Vagina (tissue), 2 donors: ENCODE measurements around the gene FCAR. TPM values are rescaled to one million over a fixed set of nuclear protein-coding genes. Genes with fewer than 3 reads are reported as not detected.

Source experiments
- DNase-seq, 2 donors: peaks; one replicate each; pipeline ENCODE4 v3.0.0-alpha.2; 2017; ENCODE audit errors: extremely low spot score in 2 of 2
- H3K27ac ChIP-seq: fragments of 200-600 bp; sonication (generic); one replicate; pipeline ENCODE4 v1.5.1; 2019
- H3K27me3 ChIP-seq: fragments of 200-600 bp; sonication (generic); one replicate; pipeline ENCODE4 v1.5.1; 2019
- H3K36me3 ChIP-seq, 2 donors: fragments of 200-600 bp; sonication (generic); one replicate each; pipeline ENCODE4 v1.5.1; 2017 to 2019
- H3K4me1 ChIP-seq: fragments of 200-600 bp; sonication (generic); one replicate; pipeline ENCODE4 v1.5.1; 2019
- H3K4me3 ChIP-seq, 2 donors: fragments of 200-600 bp; sonication (generic); 1 replicate in 1 of 2; 2 replicates in 1 of 2; pipeline ENCODE4 v1.5.1; 2016 to 2019
- H3K9me3 ChIP-seq: fragments of 200-600 bp; sonication (generic); one replicate; pipeline ENCODE4 v1.5.1; 2019
- CTCF ChIP-seq, 3 experiments: fragments of 450-650 bp in 2 of 3; fragments of 200-600 bp in 1 of 3; sonication (generic) in 1 of 3; IDR thresholded peaks; one replicate each; pipeline ENCODE4 v1.5.1; 2017 to 2019; ENCODE audit warnings: antibody characterized with exemption in 3 of 3, mild to moderate bottlenecking in 2 of 3, moderate library complexity in 2 of 3
- POLR2A ChIP-seq, 2 donors: fragments of 450-650 bp; IDR thresholded peaks; one replicate each; pipeline ENCODE4 v1.6.1; 2017; ENCODE audit warnings: antibody characterized with exemption in 2 of 2, mild to moderate bottlenecking in 2 of 2, moderate library complexity in 2 of 2
- POLR2AphosphoS5 ChIP-seq, 2 donors: sonication (generic); formaldehyde crosslinking; IDR thresholded peaks; one replicate each; pipeline ENCODE4 v1.9.0; 2017; ENCODE audit warnings: antibody characterized with exemption in 2 of 2, mild to moderate bottlenecking in 2 of 2, low read depth in 1 of 2; ENCODE audit not compliant: insufficient read depth in 1 of 2
- intact Hi-C: fragments of 100-400 bp; cut with DNase I; formaldehyde crosslinking; loops from one replicate; pipeline ENCODE4 v1.15.1; 2023
- total RNA-seq: library from RNA; depleted of rRNA; stranded (reverse); fragments of >200 nt; gene quantifications from one replicate; pipeline ENCODE4 v1.2.3, GENCODE V29; 2016

The FCAR gene
- total RNA-seq, 1 donor from 2014 or later, result 2.2 TPM

GRCh38 chr19:54875506-54875905 is 1.5 kb downstream of the FCAR start:
- no peak overlapping the region for H3K27ac ChIP-seq
- intact Hi-C loops, result no loop called here
- no peaks in the 10 kb centered on the region for H3K4me1 ChIP-seq
- no peaks in the 10 kb centered on the region for H3K27me3 ChIP-seq
- no peak for TF ChIP-seq POLR2AphosphoS5 (IDR thresholded peaks at IDR 0.05; ENCODE audit: insufficient read depth in 1 of 2, low read depth in 1 of 2)
- TF ChIP-seq CTCF (IDR thresholded peaks at IDR 0.05), result no peak
- no peak for TF ChIP-seq POLR2A (IDR thresholded peaks at IDR 0.05)
- no peaks in the 10 kb centered on the region for H3K9me3 ChIP-seq
- H3K36me3 ChIP-seq, result no peaks in the 10 kb centered on the region
- H3K4me3 ChIP-seq, result no peak overlapping the region
- DNase-seq, result no peak

- no peaks in the 10 kb centered on the region for H3K9me3 ChIP-seq
Observed at GRCh38 chr19:54877471-54877870, 3.4 kb downstream of the FCAR start.

GRCh38 chr19:54881884-54882283 is 7.8 kb downstream of the FCAR start:
- H3K36me3 ChIP-seq, result no peaks in the 10 kb centered on the region
- intact Hi-C loops, result no loop called here
- DNase-seq, result no peak
- H3K27me3 ChIP-seq, result no peaks in the 10 kb centered on the region
- H3K9me3 ChIP-seq, result no peaks in the 10 kb centered on the region
- no peak overlapping the region for H3K4me3 ChIP-seq
- no peak for TF ChIP-seq POLR2A (IDR thresholded peaks at IDR 0.05)
- TF ChIP-seq CTCF (IDR thresholded peaks at IDR 0.05), result no peak
- no peak for TF ChIP-seq POLR2AphosphoS5 (IDR thresholded peaks at IDR 0.05; ENCODE audit: insufficient read depth in 1 of 2, low read depth in 1 of 2)
- no peak overlapping the region for H3K27ac ChIP-seq
- no peaks in the 10 kb centered on the region for H3K4me1 ChIP-seq

More at GRCh38 chr19:54877471-54877870, 3.4 kb downstream of the FCAR start:
- TF ChIP-seq POLR2AphosphoS5 (IDR thresholded peaks at IDR 0.05; ENCODE audit: insufficient read depth in 1 of 2, low read depth in 1 of 2) (no peak), CTCF (IDR thresholded peaks at IDR 0.05) (no peak), POLR2A (IDR thresholded peaks at IDR 0.05) (no peak)
- intact Hi-C loops, result no loop called here
- Histone ChIP-seq H3K36me3 (no peaks in the 10 kb centered on the region), H3K27ac (no peak overlapping the region), H3K4me3 (no peak overlapping the region), H3K4me1 (no peaks in the 10 kb centered on the region), H3K27me3 (no peaks in the 10 kb centered on the region)
- DNase-seq, result no peak

- Histone ChIP-seq H3K27ac (no peak overlapping the region), H3K4me1 (no peaks in the 10 kb centered on the region), H3K9me3 (no peaks in the 10 kb centered on the region), H3K27me3 (no peaks in the 10 kb centered on the region), H3K36me3 (no peaks in the 10 kb centered on the region), H3K4me3 (no peak overlapping the region)
- DNase-seq, result no peak
- TF ChIP-seq POLR2A (IDR thresholded peaks at IDR 0.05) (no peak), POLR2AphosphoS5 (IDR thresholded peaks at IDR 0.05; ENCODE audit: insufficient read depth in 1 of 2, low read depth in 1 of 2) (no peak), CTCF (IDR thresholded peaks at IDR 0.05) (no peak)
- intact Hi-C loops, result no loop called here
Observed at GRCh38 chr19:54882758-54883157, 8.7 kb downstream of the FCAR start.

- Histone ChIP-seq H3K4me1 (no peaks in the 10 kb centered on the region), H3K27ac (no peak overlapping the region), H3K9me3 (no peaks in the 10 kb centered on the region), H3K4me3 (no peak overlapping the region), H3K36me3 (no peaks in the 10 kb centered on the region), H3K27me3 (no peaks in the 10 kb centered on the region)
- TF ChIP-seq POLR2AphosphoS5 (IDR thresholded peaks at IDR 0.05; ENCODE audit: insufficient read depth in 1 of 2, low read depth in 1 of 2) (no peak), CTCF (IDR thresholded peaks at IDR 0.05) (no peak), POLR2A (IDR thresholded peaks at IDR 0.05) (no peak)
- intact Hi-C loops, result no loop called here
- no peak for DNase-seq
Observed at GRCh38 chr19:54883228-54883627, 9.2 kb downstream of the FCAR start.
